Astrocyte of the spinal cord (primary cell): ENCODE measurements around the gene CELSR1.

Experiments
- DNase-seq: peaks from one replicate; pipeline ENCODE4 v3.0.0; 2011; ENCODE audit warnings: low read depth, low spot score
- H3K4me3 ChIP-seq: 2 replicates; pipeline ENCODE4 v1.5.1; 2011; ENCODE audit warnings: low read depth, mild to moderate bottlenecking, low read length, moderate library complexity
- CTCF ChIP-seq: IDR thresholded peaks from 2 replicates; pipeline ENCODE4 v1.5.1; 2012; ENCODE audit warnings: low read depth, mild to moderate bottlenecking, low read length, inconsistent platforms
- in situ Hi-C: cut with HindIII; loops from 2 replicates; pipeline ENCODE4 v1.10.0; 2017; ENCODE audit warnings: low sequenced_read_pairs

CELSR1 gene

GRCh38 chr22:46553189-46553588 is 15.8 kb upstream of the CELSR1 start:
- H3K4me3 ChIP-seq = no peak overlapping the region
- no peak for TF ChIP-seq CTCF
- in situ Hi-C loops = no loop called here
- no peak for DNase-seq

GRCh38 chr22:46551996-46552395 is 14.6 kb upstream of the CELSR1 start:
- in situ Hi-C loops = no loop called here

GRCh38 chr22:46551321-46551720 is 13.9 kb upstream of the CELSR1 start:
- DNase-seq = no peak
- in situ Hi-C loops = no loop called here
- TF ChIP-seq CTCF = no peak
- H3K4me3 ChIP-seq = no peak overlapping the region

More at GRCh38 chr22:46551996-46552395, 14.6 kb upstream of the CELSR1 start:
- TF ChIP-seq CTCF = no peak
- no peak for DNase-seq
- H3K4me3 ChIP-seq = no peak overlapping the region

GRCh38 chr22:46549971-46550641 is 12.7 kb upstream of the CELSR1 start:
- DNase-seq = no peak
- in situ Hi-C loops = no loop called here
- no peak for TF ChIP-seq CTCF
- no peak overlapping the region for H3K4me3 ChIP-seq

- no peak for TF ChIP-seq CTCF
- H3K4me3 ChIP-seq = no peak overlapping the region
- in situ Hi-C loops = no loop called here
- no peak for DNase-seq
These were observed 12.1 kb upstream of the CELSR1 start for GRCh38 chr22:46549563-46549840.

GRCh38 chr22:46547883-46548244 is 10.4 kb upstream of the CELSR1 start:
- in situ Hi-C loops = no loop called here

More at GRCh38 chr22:46547883-46548244, 10.4 kb upstream of the CELSR1 start:
- DNase-seq = peak; percentile 86
- no peak for TF ChIP-seq CTCF
- no peak overlapping the region for H3K4me3 ChIP-seq
